ENCODE results near the gene DEXI. TPM values are rescaled to one million over a fixed set of nuclear protein-coding genes. Genes with fewer than 3 reads are reported as not detected.
A peak's percentile ranks its signal among the peaks of the same experiment; 100 is the strongest.

Gene DEXI
- total and polyA plus RNA-seq, 2 of the 13 experiments (the other 11 are each of a cell fraction or from before 2014, with no cell fraction given), result 51.5 to 70.4 TPM

GRCh38 chr16:10964039-10964890 is 22.0 kb upstream of the DEXI start (continued):
- TF ChIP-seq STAG1 (CRISPR knock-in tag; IDR thresholded peaks at IDR 0.05) (peak; percentile 99), NCOA2 (CRISPR knock-in tag; IDR thresholded peaks at IDR 0.05) (0 out of 2 replicates have a peak, but pooled peaks have one; percentile 14), GPN1 (CRISPR knock-in tag; IDR thresholded peaks at IDR 0.05; ENCODE audit: borderline replicate concordance) (no peak), ARID3A (IDR thresholded peaks at IDR 0.05; ENCODE audit: low read depth, low read length) (peak; percentile 31; the same call in 1 of the 2 replicates), ATM (IDR thresholded peaks at IDR 0.05; ENCODE audit: borderline replicate concordance) (no peak), GMEB2 (CRISPR knock-in tag; IDR thresholded peaks at IDR 0.05; ENCODE audit: low read depth) (no peak), GMEB1 (CRISPR knock-in tag; IDR thresholded peaks at IDR 0.05; ENCODE audit: borderline replicate concordance) (peak; percentile 37; the same call in 1 of the 2 replicates), KAT7 (CRISPR knock-in tag; IDR thresholded peaks at IDR 0.05; ENCODE audit: borderline replicate concordance) (peak; percentile 55; the same call in 1 of the 2 replicates), ZNF747 (CRISPR knock-in tag; IDR thresholded peaks at IDR 0.05; ENCODE audit: borderline replicate concordance) (no peak), ZNF775 (CRISPR knock-in tag; IDR thresholded peaks at IDR 0.05; ENCODE audit: borderline replicate concordance) (no peak), TCF7L2 (IDR thresholded peaks at IDR 0.05; ENCODE audit: low read depth, low read length) (no peak), SMC3 (IDR thresholded peaks at IDR 0.05; ENCODE audit: low read length) (peak; percentile 87), PBX3 (CRISPR knock-in tag; IDR thresholded peaks at IDR 0.05; ENCODE audit: borderline replicate concordance) (no peak), ZNF124 (CRISPR knock-in tag; IDR thresholded peaks at IDR 0.05) (no peak), ZNF687 (CRISPR knock-in tag; IDR thresholded peaks at IDR 0.05) (peak; percentile 76), ZNF275 (CRISPR knock-in tag; IDR thresholded peaks at IDR 0.05; ENCODE audit: borderline replicate concordance) (no peak)
